Smooth muscle cell (in vitro differentiated cells): ENCODE results near the gene APOBEC3B. TPM values are rescaled to one million over a fixed set of nuclear protein-coding genes. Genes with fewer than 3 reads are reported as not detected.

Source experiments
- DNase-seq: peaks from one replicate; lab custom pipeline; 2025; ENCODE audit not compliant: unreplicated experiment; lab: John Stamatoyannopoulos, UW
- H2AFZ ChIP-seq: fragments of 200-600 bp; sonication (generic); 2 replicates; pipeline ENCODE4 v1.6.0; 2016; ENCODE audit warnings: antibody characterized with exemption, low read depth, mild to moderate bottlenecking
- H3F3A ChIP-seq: fragments of 200-600 bp; sonication (generic); 2 replicates; pipeline ENCODE4 v1.6.0; 2017; ENCODE audit warnings: antibody characterized with exemption, low read depth
- H3K27ac ChIP-seq: fragments of 200-600 bp; sonication (generic); 2 replicates; pipeline ENCODE4 v1.5.1; 2016; ENCODE audit warnings: low read depth, mild to moderate bottlenecking
- H3K27me3 ChIP-seq: fragments of 200-600 bp; sonication (generic); 2 replicates; pipeline ENCODE4 v1.6.1; 2016; ENCODE audit warnings: low read depth, mild to moderate bottlenecking
- H3K36me3 ChIP-seq: fragments of 200-600 bp; sonication (generic); 2 replicates; pipeline ENCODE4 v1.5.1; 2016; ENCODE audit warnings: low read depth
- H3K4me1 ChIP-seq: fragments of 200-600 bp; sonication (generic); 2 replicates; pipeline ENCODE4 v1.5.1; 2016; ENCODE audit warnings: low read depth
- H3K4me2 ChIP-seq: fragments of 200-600 bp; sonication (generic); 2 replicates; pipeline ENCODE4 v1.6.0; 2016; ENCODE audit warnings: mild to moderate bottlenecking
- H3K4me3 ChIP-seq: fragments of 200-600 bp; sonication (generic); 2 replicates; pipeline ENCODE4 v1.5.1; 2016; ENCODE audit warnings: mild to moderate bottlenecking
- H3K79me2 ChIP-seq: fragments of 200-600 bp; sonication (generic); 2 replicates; pipeline ENCODE4 v1.6.0; 2016; ENCODE audit warnings: low read depth, mild to moderate bottlenecking
- H3K9ac ChIP-seq: fragments of 200-600 bp; sonication (generic); 2 replicates; pipeline ENCODE4 v1.6.0; 2016; ENCODE audit warnings: low read depth
- H3K9me3 ChIP-seq: fragments of 200-600 bp; sonication (generic); replicated peaks from 2 replicates; pipeline ENCODE4 v1.5.1; 2016; ENCODE audit warnings: low read depth
- H4K20me1 ChIP-seq: fragments of 200-600 bp; sonication (generic); 2 replicates; pipeline ENCODE4 v1.6.0; 2016; ENCODE audit warnings: low read depth
- CTCF ChIP-seq: fragments of 200-600 bp; sonication (generic); IDR thresholded peaks from 2 replicates; pipeline ENCODE4 v1.5.1; 2017; ENCODE audit warnings: borderline replicate concordance, mild to moderate bottlenecking, antibody characterized with exemption; ENCODE audit not compliant: insufficient read depth, poor library complexity, severe bottlenecking
- WGBS: methylation state at CpG from one replicate; pipeline ENCODE4 v1.1.7; 2016; ENCODE audit warnings: low lambda C conversion rate; 5-methylcytosine and 5-hydroxymethylcytosine counted together
- polyA plus RNA-seq: library from polyadenylated mRNA; unstranded; fragments of >200 nt; fragmentation: Nextera tagmentation; extraction: Ambion mirVana; gene quantifications from 2 replicates; pipeline ENCODE4 v1.2.1, GENCODE V29; 2016
- total RNA-seq: library from RNA; depleted of rRNA; stranded (reverse); fragments of >200 nt; gene quantifications from 2 replicates; pipeline ENCODE4 v1.2.3, GENCODE V29; 2014

The APOBEC3B gene
- total and polyA plus RNA-seq, 2 experiments from 2014 or later = 0.58 to 5.6 TPM

- H3K4me2 ChIP-seq = no peak overlapping the region
- H3K27me3 ChIP-seq = no peaks in the 10 kb centered on the region
- H2AFZ ChIP-seq = no peak overlapping the region
- 83% methylated on average over 11 of the region's 11 CpGs for WGBS
- H4K20me1 ChIP-seq = no peaks in the 10 kb centered on the region
- H3K79me2 ChIP-seq = no peaks in the 10 kb centered on the region
- no peak overlapping the region for H3K4me3 ChIP-seq
- no peaks in the 10 kb centered on the region for H3K36me3 ChIP-seq
- TF ChIP-seq CTCF = no peak
- no peak overlapping the region for H3K9ac ChIP-seq
- H3F3A ChIP-seq = no peaks in the 10 kb centered on the region
- H3K9me3 ChIP-seq = no peaks in the 10 kb centered on the region
- H3K27ac ChIP-seq = no peak overlapping the region
- DNase-seq = no peak
- no peaks in the 10 kb centered on the region for H3K4me1 ChIP-seq
Observed at GRCh38 chr22:38968801-38969200, 13.3 kb upstream of the APOBEC3B start.

GRCh38 chr22:38970551-38970950, 11.6 kb upstream of the APOBEC3B start:
- Histone ChIP-seq H3K27ac (no peak overlapping the region), H3K9me3 (no peaks in the 10 kb centered on the region), H3K36me3 (no peaks in the 10 kb centered on the region), H4K20me1 (no peaks in the 10 kb centered on the region), H3K4me2 (no peak overlapping the region), H3F3A (no peaks in the 10 kb centered on the region), H3K9ac (no peak overlapping the region), H3K27me3 (no peaks in the 10 kb centered on the region), H3K79me2 (no peaks in the 10 kb centered on the region), H3K4me1 (no peaks in the 10 kb centered on the region), H2AFZ (no peak overlapping the region), H3K4me3 (no peak overlapping the region)
- TF ChIP-seq CTCF = no peak
- no peak for DNase-seq
- WGBS = 86% methylated on average over 8 of the region's 8 CpGs

GRCh38 chr22:38971202-38971601, 10.9 kb upstream of the APOBEC3B start:
- no peaks in the 10 kb centered on the region for H3K27me3 ChIP-seq
- WGBS = 93% methylated on average over 5 of the region's 5 CpGs
- no peaks in the 10 kb centered on the region for H3K79me2 ChIP-seq

More at GRCh38 chr22:38971202-38971601, 10.9 kb upstream of the APOBEC3B start:
- H3K9ac ChIP-seq = no peak overlapping the region
- no peaks in the 10 kb centered on the region for H3K36me3 ChIP-seq
- H2AFZ ChIP-seq = no peak overlapping the region
- no peak for DNase-seq
- H3K27ac ChIP-seq = no peak overlapping the region
- H3F3A ChIP-seq = no peaks in the 10 kb centered on the region
- H3K4me3 ChIP-seq = no peak overlapping the region
- H3K4me2 ChIP-seq = no peak overlapping the region
- no peak for TF ChIP-seq CTCF
- H3K4me1 ChIP-seq = no peaks in the 10 kb centered on the region
- no peaks in the 10 kb centered on the region for H4K20me1 ChIP-seq
- no peaks in the 10 kb centered on the region for H3K9me3 ChIP-seq
